CD14-positive monocyte (primary cell): ENCODE measurements around the gene PARP8. TPM values are rescaled to one million over a fixed set of nuclear protein-coding genes. Genes with fewer than 3 reads are reported as not detected.

Experiments
- DNase-seq, 3 donors: peaks; one replicate each; pipeline ENCODE4 v3.0.0-alpha.2; 2011 to 2022
- H2AFZ ChIP-seq: 2 replicates; pipeline ENCODE4 v1.6.0; 2012; ENCODE audit warnings: mild to moderate bottlenecking, low read depth, low read length, inconsistent platforms; ENCODE audit not compliant: insufficient read depth, poor library complexity, severe bottlenecking
- H3K27ac ChIP-seq, 2 donors: 1 replicate in 1 of 2; 2 replicates in 1 of 2; pipeline ENCODE4 v1.5.1; 2012 to 2013; ENCODE audit warnings: low read length in 2 of 2, control low read depth in 1 of 2, inconsistent platforms in 1 of 2, low read depth in 1 of 2, mild to moderate bottlenecking in 1 of 2
- H3K27me3 ChIP-seq, 2 donors: one replicate each; pipeline versions ENCODE4 v1.6.0 to v1.6.1; 2011 to 2013; ENCODE audit warnings: low read length in 2 of 2; ENCODE audit not compliant: control insufficient read depth in 2 of 2, insufficient read depth in 2 of 2
- H3K36me3 ChIP-seq, 2 donors: replicated peaks in 1 of 2; 1 replicate in 1 of 2; 2 replicates in 1 of 2; pipeline versions ENCODE4 v1.5.1 to v1.6.1; 2012 to 2013; ENCODE audit warnings: low read length in 2 of 2, control low read depth in 1 of 2, inconsistent platforms in 1 of 2, mild to moderate bottlenecking in 1 of 2; ENCODE audit not compliant: insufficient read depth in 2 of 2, control insufficient read depth in 1 of 2
- H3K4me1 ChIP-seq, 2 donors: 1 replicate in 1 of 2; 2 replicates in 1 of 2; pipeline versions ENCODE4 v1.5.1 to v1.6.1; 2012 to 2013; ENCODE audit warnings: low read length in 2 of 2, control low read depth in 1 of 2, inconsistent platforms in 1 of 2, mild to moderate bottlenecking in 1 of 2, moderate library complexity in 1 of 2; ENCODE audit not compliant: insufficient read depth in 2 of 2, control insufficient read depth in 1 of 2
- H3K4me2 ChIP-seq: replicated peaks from 2 replicates; pipeline ENCODE3; 2012; ENCODE audit warnings: low read length, moderate library complexity, mild to moderate bottlenecking; ENCODE audit not compliant: poor library complexity, severe bottlenecking; ENCODE audit errors: extremely low read depth
- H3K4me3 ChIP-seq, 3 experiments: fragments of 200-600 bp in 1 of 3; sonication (generic) in 1 of 3; replicated peaks in 1 of 3; 1 replicate in 2 of 3; 2 replicates in 1 of 3; pipeline ENCODE4 v1.5.1; 2011 to 2013; ENCODE audit warnings: low read length in 3 of 3, mild to moderate bottlenecking in 3 of 3, control low read depth in 2 of 3, low read depth in 2 of 3, inconsistent platforms in 1 of 3, moderate library complexity in 1 of 3
- H3K79me2 ChIP-seq: 2 replicates; pipeline ENCODE4 v1.6.0; 2012; ENCODE audit warnings: mild to moderate bottlenecking, control low read depth, inconsistent platforms, low read length, moderate library complexity; ENCODE audit not compliant: insufficient read depth
- H3K9ac ChIP-seq: 2 replicates; pipeline ENCODE4 v1.6.0; 2017; ENCODE audit warnings: low read length, mild to moderate bottlenecking; ENCODE audit not compliant: insufficient read depth, poor library complexity, severe bottlenecking
- H3K9me3 ChIP-seq, 2 donors: replicated peaks in 1 of 2; 1 replicate in 1 of 2; 2 replicates in 1 of 2; pipeline versions ENCODE4 v1.5.1 to v1.6.1; 2012 to 2013; ENCODE audit warnings: low read length in 2 of 2, control low read depth in 1 of 2; ENCODE audit not compliant: control insufficient read depth in 1 of 2, insufficient read depth in 1 of 2
- H4K20me1 ChIP-seq: 2 replicates; pipeline ENCODE4 v1.6.0; 2012; ENCODE audit warnings: mild to moderate bottlenecking, low read length, control low read depth, moderate library complexity; ENCODE audit not compliant: insufficient read depth
- H3K27ac Mint-ChIP-seq, 7 donors: one replicate each; pipeline ENCODE4 v1.8.0; 2020; ENCODE audit warnings: mild to moderate bottlenecking in 7 of 7, mixed read lengths in 7 of 7, moderate library complexity in 6 of 7, inconsistent platforms in 2 of 7
- H3K27me3 Mint-ChIP-seq, 3 donors: one replicate each; pipeline ENCODE4 v1.8.0; 2021 to 2022; ENCODE audit warnings: low read depth in 3 of 3, mild to moderate bottlenecking in 3 of 3, mixed read lengths in 3 of 3, moderate library complexity in 3 of 3, inconsistent platforms in 1 of 3
- H3K36me3 Mint-ChIP-seq, 2 donors: one replicate each; pipeline ENCODE4 v1.8.0; 2020; ENCODE audit warnings: mixed read lengths in 2 of 2, inconsistent platforms in 1 of 2, mild to moderate bottlenecking in 1 of 2
- H3K4me1 Mint-ChIP-seq: one replicate; pipeline ENCODE4 v1.8.0; 2020; ENCODE audit warnings: mild to moderate bottlenecking, mixed read lengths
- H3K4me3 Mint-ChIP-seq, 2 donors: one replicate each; pipeline ENCODE4 v1.8.0; 2020; ENCODE audit warnings: mild to moderate bottlenecking in 2 of 2, mixed read lengths in 2 of 2, moderate library complexity in 1 of 2
- H3K9me3 Mint-ChIP-seq, 7 donors: one replicate each; pipeline ENCODE4 v1.8.0; 2020 to 2022; ENCODE audit warnings: mixed read lengths in 7 of 7, mild to moderate bottlenecking in 6 of 7, moderate library complexity in 6 of 7, inconsistent platforms in 2 of 7
- WGBS: methylation state at CpG from one replicate; pipeline ENCODE4 v1.1.5; 2013; ENCODE audit warnings: missing lambda C conversion rate; ENCODE audit not compliant: insufficient coverage; 5-methylcytosine and 5-hydroxymethylcytosine counted together
- intact Hi-C, 2 donors: fragments of 100-400 bp; cut with micrococcal nuclease; formaldehyde crosslinking; loops; one replicate each; pipeline versions ENCODE4 v1.15.0 to v1.15.1; 2023
- polyA plus RNA-seq, 3 donors: library from polyadenylated mRNA; depleted of rRNA in 1 of 3; unstranded in 2 of 3; stranded (reverse) in 1 of 3; fragments of 300-500 nt in 2 of 3; fragments of >200 nt in 1 of 3; fragmentation: Illumina TruSeq in 2 of 3; gene quantifications; 1 replicate in 2 of 3; 2 replicates in 1 of 3; pipeline ENCODE4 v1.2.3, GENCODE V29; 2012 to 2021
- TF ChIP-seq, protein P1 (sequence below): fragments of 200-600 bp; IDR thresholded peaks from one replicate; pipeline ENCODE4 v1.8.0; 2022; ENCODE audit warnings: antibody characterized with exemption, mild to moderate bottlenecking

Gene PARP8
- polyA plus RNA-seq, 3 donors = 27.5 to 170 (median 40.6) TPM

DNA sequence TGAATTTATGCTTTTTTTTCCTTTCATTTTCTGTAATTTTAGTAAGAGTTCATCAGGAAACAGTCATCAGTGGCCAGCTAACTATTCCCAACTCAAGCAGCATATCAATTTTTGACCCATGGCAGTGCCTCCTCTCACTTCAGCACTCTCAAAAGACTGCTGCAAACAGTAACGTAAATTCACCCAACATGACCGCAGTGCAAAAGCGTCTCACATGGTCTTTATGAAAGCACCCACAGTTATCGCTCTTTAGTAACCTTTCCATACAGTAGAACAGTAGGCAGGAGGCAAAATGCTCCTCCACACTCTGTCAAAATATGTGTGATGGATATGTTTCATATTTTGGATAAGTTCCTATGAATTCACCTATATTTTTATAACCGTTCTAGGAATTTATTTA is 48.6 kb downstream of the PARP8 start:
- Mint-ChIP-seq H3K27ac (peak overlapping the region in 5 of 7 donors; percentile 4 to 58 (median 36)), H3K36me3 (peaks cover 6 to 19% of the 10 kb centered on the region in 2 donors), H3K4me1 (peaks cover 63% of the 10 kb centered on the region), H3K27me3 (no peaks in the 10 kb centered on the region), H3K4me3 (no peak overlapping the region), H3K9me3 (peaks cover 0 to 3% (median 0%) of the 10 kb centered on the region in 7 donors)
- intact Hi-C loops = no loop called here
- TF ChIP-seq, protein P1, sequence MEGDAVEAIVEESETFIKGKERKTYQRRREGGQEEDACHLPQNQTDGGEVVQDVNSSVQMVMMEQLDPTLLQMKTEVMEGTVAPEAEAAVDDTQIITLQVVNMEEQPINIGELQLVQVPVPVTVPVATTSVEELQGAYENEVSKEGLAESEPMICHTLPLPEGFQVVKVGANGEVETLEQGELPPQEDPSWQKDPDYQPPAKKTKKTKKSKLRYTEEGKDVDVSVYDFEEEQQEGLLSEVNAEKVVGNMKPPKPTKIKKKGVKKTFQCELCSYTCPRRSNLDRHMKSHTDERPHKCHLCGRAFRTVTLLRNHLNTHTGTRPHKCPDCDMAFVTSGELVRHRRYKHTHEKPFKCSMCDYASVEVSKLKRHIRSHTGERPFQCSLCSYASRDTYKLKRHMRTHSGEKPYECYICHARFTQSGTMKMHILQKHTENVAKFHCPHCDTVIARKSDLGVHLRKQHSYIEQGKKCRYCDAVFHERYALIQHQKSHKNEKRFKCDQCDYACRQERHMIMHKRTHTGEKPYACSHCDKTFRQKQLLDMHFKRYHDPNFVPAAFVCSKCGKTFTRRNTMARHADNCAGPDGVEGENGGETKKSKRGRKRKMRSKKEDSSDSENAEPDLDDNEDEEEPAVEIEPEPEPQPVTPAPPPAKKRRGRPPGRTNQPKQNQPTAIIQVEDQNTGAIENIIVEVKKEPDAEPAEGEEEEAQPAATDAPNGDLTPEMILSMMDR = no peak
- H3K27ac ChIP-seq = peak overlapping the region in 1 of 2 donors; percentile 43
- H3K79me2 ChIP-seq = peaks cover 100% of the 10 kb centered on the region
- no CpG with 5 or more reads among the region's 5 CpGs for WGBS
- H3K4me2 ChIP-seq = no peak overlapping the region
- no peak for DNase-seq
- no peaks in the 10 kb centered on the region for H3K36me3 ChIP-seq
- H3K4me3 ChIP-seq = no peak overlapping the region
- peaks cover 29 to 64% of the 10 kb centered on the region in 2 donors for H3K4me1 ChIP-seq
- no peaks in the 10 kb centered on the region for H3K9me3 ChIP-seq
- H2AFZ ChIP-seq = no peak overlapping the region
- H4K20me1 ChIP-seq = peaks cover 99% of the 10 kb centered on the region
- no peak overlapping the region for H3K9ac ChIP-seq
- no peaks in the 10 kb centered on the region for H3K27me3 ChIP-seq

DNA sequence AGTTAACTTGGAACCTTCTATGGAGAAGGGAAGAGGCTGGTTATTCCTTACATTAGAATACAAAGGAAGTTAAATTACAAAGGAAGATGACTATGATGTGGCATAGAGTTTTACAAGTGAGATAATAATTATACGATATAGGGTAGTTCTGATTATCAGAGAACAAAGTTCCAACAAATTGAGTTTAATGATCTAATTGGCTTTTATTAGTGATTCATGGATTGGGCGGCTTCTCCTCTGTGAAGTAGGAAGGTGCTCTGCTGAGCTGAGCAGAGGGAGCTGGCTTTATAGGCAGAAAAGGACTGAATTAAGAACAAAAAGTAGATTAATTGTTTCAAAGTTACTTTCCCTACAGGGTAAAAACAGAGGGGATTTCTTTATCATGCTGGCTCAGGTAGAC is 49.7 kb downstream of the PARP8 start:
- peaks cover 0 to 3% (median 0%) of the 10 kb centered on the region in 7 donors for H3K9me3 Mint-ChIP-seq
- Histone ChIP-seq H3K4me3 (no peak overlapping the region), H3K27me3 (no peaks in the 10 kb centered on the region), H3K36me3 (no peaks in the 10 kb centered on the region), H3K79me2 (peaks cover 100% of the 10 kb centered on the region), H3K9ac (no peak overlapping the region), H3K9me3 (no peaks in the 10 kb centered on the region), H2AFZ (no peak overlapping the region), H3K4me2 (no peak overlapping the region), H3K27ac (peak overlapping the region in 1 of 2 donors; percentile 39), H3K4me1 (peaks cover 26 to 55% of the 10 kb centered on the region in 2 donors), H4K20me1 (peaks cover 99% of the 10 kb centered on the region)
- intact Hi-C loops = no loop called here
- DNase-seq = no peak
- peaks cover 12 to 24% of the 10 kb centered on the region in 2 donors for H3K36me3 Mint-ChIP-seq
- WGBS = no CpG with 5 or more reads among the region's 2 CpGs
- no peak overlapping the region for H3K4me3 Mint-ChIP-seq
- H3K4me1 Mint-ChIP-seq = peaks cover 59% of the 10 kb centered on the region
- TF ChIP-seq, protein P1 = no peak
- H3K27ac Mint-ChIP-seq = peak overlapping the region in 4 of 7 donors; percentile 32 to 72 (median 64)
- H3K27me3 Mint-ChIP-seq = no peaks in the 10 kb centered on the region
